Stimulated activated CD4-positive, alpha-beta T cell treated with anti-CD3 and anti-CD28 coated beads, Interleukin-2, amount 100 ng/mL, for 48 hours (primary cell): ENCODE results near the gene SLC7A10.
A peak's percentile ranks its signal among the peaks of the same experiment; 100 is the strongest.
"Not testable (repeated sequence)": the region's sequence is repeated elsewhere in the genome, so short reads cannot be mapped to it uniquely, and the experiment has no call there.

ENCODE experiments used
- DNase-seq, 2 donors: peaks; one replicate each; pipeline ENCODE4 v3.0.0-alpha.2; 2020

SLC7A10 gene

GRCh38 chr19:33236696-33237390, 11.2 kb upstream of the SLC7A10 start:
- no peak for DNase-seq

GRCh38 chr19:33235996-33236350, 10.3 kb upstream of the SLC7A10 start:
- DNase-seq = no peak

GRCh38 chr19:33235269-33235995, 9.8 kb upstream of the SLC7A10 start:
- DNase-seq = peak; percentile 80 to 86

GRCh38 chr19:33234736-33235135, 9.1 kb upstream of the SLC7A10 start:
- DNase-seq = no peak

- DNase-seq = no peak
Measured at GRCh38 chr19:33234092-33234491, 8.4 kb upstream of the SLC7A10 start.

- no peak for DNase-seq
Measured at GRCh38 chr19:33233056-33233873, 7.6 kb upstream of the SLC7A10 start.

- DNase-seq = no peak
Measured at GRCh38 chr19:33232656-33233055, 7.0 kb upstream of the SLC7A10 start.

- no peak for DNase-seq
Measured at GRCh38 chr19:33231511-33231910, 5.9 kb upstream of the SLC7A10 start.

- no peak for DNase-seq
Measured at GRCh38 chr19:33229962-33230361, 4.3 kb upstream of the SLC7A10 start.

- DNase-seq = no peak
Measured at GRCh38 chr19:33227870-33228599, 2.4 kb upstream of the SLC7A10 start.

GRCh38 chr19:33227242-33227650, 1.6 kb upstream of the SLC7A10 start:
- DNase-seq = no peak

- DNase-seq = no peak
Measured at GRCh38 chr19:33226550-33227241, 1.0 kb upstream of the SLC7A10 start.

- no peak for DNase-seq
Measured at GRCh38 chr19:33224694-33225457, 774 bp downstream of the SLC7A10 start.

- DNase-seq = not testable (repeated sequence)
Measured at GRCh38 chr19:33222255-33222654, 3.4 kb downstream of the SLC7A10 start.

GRCh38 chr19:33221638-33222037, 4.0 kb downstream of the SLC7A10 start:
- no peak for DNase-seq

GRCh38 chr19:33220735-33221134, 4.9 kb downstream of the SLC7A10 start:
- no peak for DNase-seq

- no peak for DNase-seq
Measured at GRCh38 chr19:33220115-33220514, 5.5 kb downstream of the SLC7A10 start.

- DNase-seq = no peak
Measured at GRCh38 chr19:33219261-33219815, 6.3 kb downstream of the SLC7A10 start.

- DNase-seq = no peak
Measured at GRCh38 chr19:33217881-33218280, 7.8 kb downstream of the SLC7A10 start.

- no peak for DNase-seq
Measured at GRCh38 chr19:33216198-33216830, 9.3 kb downstream of the SLC7A10 start.
